Neural cell (in vitro differentiated cells): Measurements from ENCODE around the gene ARHGAP24. TPM values are rescaled to one million over a fixed set of nuclear protein-coding genes. Genes with fewer than 3 reads are reported as not detected.

Source experiments
- H2AFZ ChIP-seq: fragments of 200-600, 300-800 bp; sonication (generic), shearing (Covaris generic); 2 replicates; pipeline ENCODE4 v1.6.0; 2014; ENCODE audit warnings: low read depth, mild to moderate bottlenecking, antibody characterized with exemption, low read length, moderate library complexity
- H3F3A ChIP-seq: fragments of 200-600 bp; shearing (Covaris generic); 2 replicates; pipeline ENCODE4 v1.6.1; 2016; ENCODE audit warnings: mild to moderate bottlenecking, moderate library complexity, mixed read lengths, antibody characterized with exemption, low read length; ENCODE audit not compliant: insufficient read depth, poor library complexity, severe bottlenecking
- H3K27ac ChIP-seq: fragments of 200-600, 300-800 bp; sonication (generic), shearing (Covaris generic); 2 replicates; pipeline ENCODE4 v1.5.1; 2014; ENCODE audit warnings: mild to moderate bottlenecking, low read length, moderate library complexity
- H3K27me3 ChIP-seq: fragments of 300-800, 200-600 bp; sonication (generic), shearing (Covaris generic); 2 replicates; pipeline ENCODE4 v1.6.0; 2014; ENCODE audit warnings: mild to moderate bottlenecking, low read depth, low read length, moderate library complexity; ENCODE audit not compliant: insufficient read depth
- H3K36me3 ChIP-seq: fragments of 300-800, 200-600 bp; sonication (generic), shearing (Covaris generic); 2 replicates; pipeline ENCODE4 v1.5.1; 2014; ENCODE audit warnings: mild to moderate bottlenecking, antibody characterized with exemption, low read length, moderate library complexity; ENCODE audit not compliant: insufficient read depth
- H3K4me2 ChIP-seq: fragments of 300-800, 200-600 bp; sonication (generic), shearing (Covaris generic); 2 replicates; pipeline ENCODE4 v1.6.0; 2014; ENCODE audit warnings: mild to moderate bottlenecking, low read length
- H3K4me3 ChIP-seq: fragments of 300-800, 200-600 bp; sonication (generic), shearing (Covaris generic); 2 replicates; pipeline ENCODE4 v1.5.1; 2014; ENCODE audit warnings: mild to moderate bottlenecking, low read length, moderate library complexity
- H3K79me2 ChIP-seq: fragments of 200-600 bp; shearing (Covaris generic); replicated peaks from 2 replicates; pipeline ENCODE4 v1.6.0; 2014; ENCODE audit warnings: mild to moderate bottlenecking, low read length, moderate library complexity; ENCODE audit not compliant: insufficient read depth
- H3K9ac ChIP-seq: fragments of 300-800, 200-600 bp; sonication (generic), shearing (Covaris generic); 2 replicates; pipeline ENCODE4 v1.6.1; 2016; ENCODE audit warnings: mild to moderate bottlenecking, low read length, mixed read lengths
- H3K9me2 ChIP-seq: fragments of 200-600 bp; shearing (Covaris generic); 2 replicates; pipeline ENCODE4 v1.6.1; 2016; ENCODE audit warnings: mild to moderate bottlenecking, low read length, mixed read lengths; ENCODE audit not compliant: insufficient read depth
- H3K9me3 ChIP-seq: fragments of 200-600, 300-800 bp; sonication (generic), shearing (Covaris generic); 2 replicates; pipeline ENCODE4 v1.6.1; 2016; ENCODE audit warnings: mild to moderate bottlenecking, mixed run types, low read length, moderate library complexity, mixed read lengths
- H4K20me1 ChIP-seq: fragments of 200-600 bp; shearing (Covaris generic); 2 replicates; pipeline ENCODE4 v1.6.1; 2016; ENCODE audit warnings: mild to moderate bottlenecking, mixed run types; ENCODE audit not compliant: insufficient read depth
- EP300 ChIP-seq: fragments of 450-650 bp; conservative IDR thresholded peaks from 2 replicates; pipeline ENCODE4 v1.6.1; 2014; ENCODE audit warnings: antibody characterized with exemption, mild to moderate bottlenecking, moderate library complexity; ENCODE audit not compliant: poor library complexity, severe bottlenecking
- EZH2 ChIP-seq: fragments of 200-600, 300-800 bp; shearing (Covaris generic), sonication (generic); IDR thresholded peaks from 2 replicates; pipeline ENCODE4 v1.6.1; 2014; ENCODE audit warnings: antibody characterized with exemption, low read length, borderline replicate concordance, mild to moderate bottlenecking; ENCODE audit not compliant: insufficient read depth, poor library complexity, severe bottlenecking
- MXI1 ChIP-seq: fragments of 450-650 bp; conservative IDR thresholded peaks from 2 replicates; pipeline ENCODE4 v1.6.1; 2014; ENCODE audit warnings: antibody characterized with exemption, mild to moderate bottlenecking; ENCODE audit not compliant: poor library complexity, severe bottlenecking
- POLR2AphosphoS5 ChIP-seq: IDR thresholded peaks from 2 replicates; pipeline ENCODE4 v1.6.1; 2012
- RAD21 ChIP-seq: fragments of 450-650 bp; conservative IDR thresholded peaks from 2 replicates; pipeline ENCODE4 v1.6.1; 2014; ENCODE audit warnings: antibody characterized with exemption, mild to moderate bottlenecking, moderate library complexity
- SMC3 ChIP-seq: fragments of 450-650 bp; conservative IDR thresholded peaks from 2 replicates; pipeline ENCODE4 v1.6.1; 2014; ENCODE audit warnings: antibody characterized with exemption, mild to moderate bottlenecking, moderate library complexity; ENCODE audit not compliant: poor library complexity
- TAF1 ChIP-seq: IDR thresholded peaks from 2 replicates; pipeline ENCODE4 v1.6.1; 2012; ENCODE audit warnings: low read depth
- polyA plus RNA-seq: library from polyadenylated mRNA; depleted of rRNA; stranded (reverse); fragments of >200 nt; gene quantifications from 2 replicates; pipeline ENCODE4 v1.2.3, GENCODE V29; 2014
- TF ChIP-seq, protein P1 (sequence below): fragments of 450-650 bp; IDR thresholded peaks from 2 replicates; pipeline ENCODE4 v1.5.1; 2014; ENCODE audit warnings: antibody characterized with exemption, mild to moderate bottlenecking, moderate library complexity; ENCODE audit not compliant: poor library complexity, severe bottlenecking
- TF ChIP-seq, protein P2 (sequence below): IDR thresholded peaks from 2 replicates; pipeline ENCODE4 v1.6.1; 2012; ENCODE audit warnings: borderline replicate concordance

The ARHGAP24 gene
- polyA plus RNA-seq, 1 donor from 2014 or later = 2.9 TPM

DNA sequence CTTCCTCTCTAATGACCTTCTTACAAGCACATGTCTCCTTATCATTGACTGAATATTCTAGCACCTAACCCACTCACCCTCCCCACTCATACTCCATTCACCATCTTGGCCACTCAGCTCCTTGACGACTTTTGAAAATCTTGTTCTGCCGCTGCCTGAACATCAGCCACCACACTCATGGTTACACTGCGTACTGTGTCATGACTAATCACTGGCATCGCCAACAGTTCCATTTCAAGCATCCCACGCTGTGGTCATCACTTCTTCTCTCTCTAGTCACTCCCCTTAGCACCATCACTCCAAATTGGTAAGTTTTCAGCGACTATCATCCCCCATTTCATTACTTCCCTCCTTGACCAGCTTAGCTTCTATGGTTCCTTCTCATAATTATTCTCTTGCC lies 532.1 kb downstream of the ARHGAP24 start:
- Histone ChIP-seq H3K27ac (no peak overlapping the region), H3K9me3 (no peaks in the 10 kb centered on the region), H3K36me3 (no peaks in the 10 kb centered on the region), H4K20me1 (no peaks in the 10 kb centered on the region), H3K4me3 (no peak overlapping the region), H3K9ac (no peak overlapping the region), H2AFZ (no peak overlapping the region), H3K27me3 (no peaks in the 10 kb centered on the region), H3K9me2 (no peaks in the 10 kb centered on the region), H3K4me2 (no peak overlapping the region), H3F3A (no peaks in the 10 kb centered on the region), H3K79me2 (no peaks in the 10 kb centered on the region)
- no peak for TF ChIP-seq POLR2AphosphoS5
- TF ChIP-seq RAD21 = no peak
- TF ChIP-seq EP300 = no peak
- TF ChIP-seq EZH2 = no peak
- TF ChIP-seq, protein P1, sequence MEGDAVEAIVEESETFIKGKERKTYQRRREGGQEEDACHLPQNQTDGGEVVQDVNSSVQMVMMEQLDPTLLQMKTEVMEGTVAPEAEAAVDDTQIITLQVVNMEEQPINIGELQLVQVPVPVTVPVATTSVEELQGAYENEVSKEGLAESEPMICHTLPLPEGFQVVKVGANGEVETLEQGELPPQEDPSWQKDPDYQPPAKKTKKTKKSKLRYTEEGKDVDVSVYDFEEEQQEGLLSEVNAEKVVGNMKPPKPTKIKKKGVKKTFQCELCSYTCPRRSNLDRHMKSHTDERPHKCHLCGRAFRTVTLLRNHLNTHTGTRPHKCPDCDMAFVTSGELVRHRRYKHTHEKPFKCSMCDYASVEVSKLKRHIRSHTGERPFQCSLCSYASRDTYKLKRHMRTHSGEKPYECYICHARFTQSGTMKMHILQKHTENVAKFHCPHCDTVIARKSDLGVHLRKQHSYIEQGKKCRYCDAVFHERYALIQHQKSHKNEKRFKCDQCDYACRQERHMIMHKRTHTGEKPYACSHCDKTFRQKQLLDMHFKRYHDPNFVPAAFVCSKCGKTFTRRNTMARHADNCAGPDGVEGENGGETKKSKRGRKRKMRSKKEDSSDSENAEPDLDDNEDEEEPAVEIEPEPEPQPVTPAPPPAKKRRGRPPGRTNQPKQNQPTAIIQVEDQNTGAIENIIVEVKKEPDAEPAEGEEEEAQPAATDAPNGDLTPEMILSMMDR = no peak
- no peak for TF ChIP-seq SMC3
- TF ChIP-seq, protein P2, sequence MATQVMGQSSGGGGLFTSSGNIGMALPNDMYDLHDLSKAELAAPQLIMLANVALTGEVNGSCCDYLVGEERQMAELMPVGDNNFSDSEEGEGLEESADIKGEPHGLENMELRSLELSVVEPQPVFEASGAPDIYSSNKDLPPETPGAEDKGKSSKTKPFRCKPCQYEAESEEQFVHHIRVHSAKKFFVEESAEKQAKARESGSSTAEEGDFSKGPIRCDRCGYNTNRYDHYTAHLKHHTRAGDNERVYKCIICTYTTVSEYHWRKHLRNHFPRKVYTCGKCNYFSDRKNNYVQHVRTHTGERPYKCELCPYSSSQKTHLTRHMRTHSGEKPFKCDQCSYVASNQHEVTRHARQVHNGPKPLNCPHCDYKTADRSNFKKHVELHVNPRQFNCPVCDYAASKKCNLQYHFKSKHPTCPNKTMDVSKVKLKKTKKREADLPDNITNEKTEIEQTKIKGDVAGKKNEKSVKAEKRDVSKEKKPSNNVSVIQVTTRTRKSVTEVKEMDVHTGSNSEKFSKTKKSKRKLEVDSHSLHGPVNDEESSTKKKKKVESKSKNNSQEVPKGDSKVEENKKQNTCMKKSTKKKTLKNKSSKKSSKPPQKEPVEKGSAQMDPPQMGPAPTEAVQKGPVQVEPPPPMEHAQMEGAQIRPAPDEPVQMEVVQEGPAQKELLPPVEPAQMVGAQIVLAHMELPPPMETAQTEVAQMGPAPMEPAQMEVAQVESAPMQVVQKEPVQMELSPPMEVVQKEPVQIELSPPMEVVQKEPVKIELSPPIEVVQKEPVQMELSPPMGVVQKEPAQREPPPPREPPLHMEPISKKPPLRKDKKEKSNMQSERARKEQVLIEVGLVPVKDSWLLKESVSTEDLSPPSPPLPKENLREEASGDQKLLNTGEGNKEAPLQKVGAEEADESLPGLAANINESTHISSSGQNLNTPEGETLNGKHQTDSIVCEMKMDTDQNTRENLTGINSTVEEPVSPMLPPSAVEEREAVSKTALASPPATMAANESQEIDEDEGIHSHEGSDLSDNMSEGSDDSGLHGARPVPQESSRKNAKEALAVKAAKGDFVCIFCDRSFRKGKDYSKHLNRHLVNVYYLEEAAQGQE = no peak
- no peak for TF ChIP-seq MXI1
- TF ChIP-seq TAF1 = no peak

DNA sequence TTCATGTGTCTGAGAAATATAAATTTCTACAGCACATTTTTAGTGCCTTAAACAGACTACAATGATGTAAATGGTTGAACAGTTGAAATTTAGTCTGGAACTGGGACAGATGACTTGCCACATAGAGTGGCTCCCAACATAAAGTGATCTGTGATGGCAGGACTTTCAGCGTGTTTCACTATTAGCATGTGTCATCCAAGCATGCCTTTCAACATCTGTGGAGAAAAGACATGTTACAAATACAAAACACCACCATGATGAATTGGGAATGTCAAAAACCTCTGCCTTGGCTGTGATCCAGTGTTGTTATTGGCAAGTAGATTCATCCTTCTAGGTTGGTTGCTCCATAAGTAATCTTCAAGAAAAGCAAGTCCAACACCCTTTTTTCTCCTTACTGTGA lies 536.2 kb downstream of the ARHGAP24 start:
- TF ChIP-seq EZH2 (no peak), POLR2AphosphoS5 (no peak), MXI1 (no peak), RAD21 (no peak), SMC3 (no peak), EP300 (no peak), TAF1 (no peak)
- TF ChIP-seq, protein P2 = no peak
- TF ChIP-seq, protein P1 = no peak
- no peak overlapping the region for H3K4me2 ChIP-seq

More for the DNA sequence above, 536.2 kb downstream of the ARHGAP24 start:
- no peaks in the 10 kb centered on the region for H4K20me1 ChIP-seq
- H3K9me2 ChIP-seq = no peaks in the 10 kb centered on the region
- H3K79me2 ChIP-seq = no peaks in the 10 kb centered on the region
- no peak overlapping the region for H3K27ac ChIP-seq
- no peaks in the 10 kb centered on the region for H3F3A ChIP-seq
- H3K9me3 ChIP-seq = no peaks in the 10 kb centered on the region
- H3K27me3 ChIP-seq = no peaks in the 10 kb centered on the region
- no peaks in the 10 kb centered on the region for H3K36me3 ChIP-seq
- H3K4me3 ChIP-seq = no peak overlapping the region
- H2AFZ ChIP-seq = no peak overlapping the region
- no peak overlapping the region for H3K9ac ChIP-seq
